SK-N-SH treated with all-trans-retinoic acid at 6 μM for 48 hours (cell line): ENCODE measurements around the gene PTRH2.
A peak's percentile ranks its signal among the peaks of the same experiment; 100 is the strongest.

Source experiments
- ATAC-seq: fragments of 200-7000 bp; cut with Tn5 transposase; 3 replicates; pipeline ENCODE4 v1.9.1; 2020; ENCODE audit warnings: mild to moderate bottlenecking, moderate library complexity
- BACH2 ChIP-seq: fragments of 250-450 bp; sonication (Bioruptor Pico); IDR thresholded peaks from 2 replicates; pipeline ENCODE4 v1.9.0; 2021; ENCODE audit warnings: mild to moderate bottlenecking, borderline replicate concordance
- CSDC2 ChIP-seq: fragments of 250-450 bp; sonication (Bioruptor Pico); IDR thresholded peaks from 2 replicates; pipeline ENCODE4 v1.5.0; 2020; ENCODE audit warnings: mild to moderate bottlenecking, moderate library complexity
- ESRRG ChIP-seq: fragments of 250-450 bp; sonication (Bioruptor Pico); IDR thresholded peaks from 2 replicates; pipeline ENCODE4 v1.6.1; 2021; ENCODE audit warnings: mild to moderate bottlenecking
- ISL1 ChIP-seq: fragments of 250-450 bp; sonication (Bioruptor Pico); IDR thresholded peaks from 2 replicates; pipeline ENCODE4 v2.1.2; 2022; ENCODE audit warnings: mild to moderate bottlenecking, moderate library complexity
- OSR1 ChIP-seq: fragments of 250-450 bp; sonication (Bioruptor Pico); IDR thresholded peaks from 2 replicates; pipeline ENCODE4 v1.8.0; 2022; ENCODE audit warnings: moderate library complexity, mild to moderate bottlenecking, inconsistent platforms
- PPARA ChIP-seq: fragments of 250-450 bp; sonication (Bioruptor Pico); IDR thresholded peaks from 2 replicates; pipeline ENCODE4 v1.5.0; 2020; ENCODE audit warnings: mild to moderate bottlenecking, borderline replicate concordance
- RARB ChIP-seq: fragments of 250-450 bp; sonication (Bioruptor Pico); IDR thresholded peaks from 2 replicates; pipeline ENCODE4 v1.8.0; 2021; ENCODE audit warnings: mild to moderate bottlenecking, moderate library complexity
- SNAI2 ChIP-seq: fragments of 250-450 bp; sonication (Bioruptor Pico); IDR thresholded peaks from 2 replicates; pipeline ENCODE4 v1.5.0; 2020; ENCODE audit warnings: mild to moderate bottlenecking, moderate library complexity
- TCF4 ChIP-seq: fragments of 250-450 bp; sonication (Bioruptor Pico); IDR thresholded peaks from 2 replicates; pipeline ENCODE4 v1.8.0; 2021; ENCODE audit warnings: mild to moderate bottlenecking, moderate library complexity, borderline replicate concordance
- ZC3H10 ChIP-seq: fragments of 250-450 bp; sonication (Bioruptor Pico); IDR thresholded peaks from 2 replicates; pipeline ENCODE4 v1.5.1; 2021; ENCODE audit warnings: mild to moderate bottlenecking, moderate library complexity
- ZFP3 ChIP-seq: fragments of 250-450 bp; sonication (Bioruptor Pico); IDR thresholded peaks from 2 replicates; pipeline ENCODE4 v1.5.0; 2020; ENCODE audit warnings: mild to moderate bottlenecking, moderate library complexity
- ZNF565 ChIP-seq: fragments of 450-650 bp; formaldehyde crosslinking; conservative IDR thresholded peaks from 2 replicates; pipeline ENCODE4 v1.5.0; 2020; ENCODE audit warnings: low read depth, mild to moderate bottlenecking, moderate library complexity
- ZNF70 ChIP-seq: fragments of 450-650 bp; formaldehyde crosslinking; IDR thresholded peaks from 2 replicates; pipeline ENCODE4 v1.5.0; 2020; ENCODE audit warnings: mild to moderate bottlenecking, moderate library complexity
- ZNF8 ChIP-seq: fragments of 450-650 bp; formaldehyde crosslinking; IDR thresholded peaks from 2 replicates; pipeline ENCODE4 v1.5.0; 2020; ENCODE audit warnings: mild to moderate bottlenecking, moderate library complexity
- TF ChIP-seq, protein P1 (sequence below): fragments of 250-450 bp; sonication (Bioruptor Pico); IDR thresholded peaks from 2 replicates; pipeline ENCODE4 v1.5.0; 2020; ENCODE audit warnings: mild to moderate bottlenecking, moderate library complexity
- TF ChIP-seq, protein P2 (sequence below): fragments of 250-450 bp; sonication (Bioruptor Pico); IDR thresholded peaks from 2 replicates; pipeline ENCODE4 v1.8.0; 2020; ENCODE audit warnings: mild to moderate bottlenecking, moderate library complexity, borderline replicate concordance
- TF ChIP-seq, protein P3 (sequence below): fragments of 250-450 bp; sonication (Bioruptor Pico); IDR thresholded peaks from 2 replicates; pipeline ENCODE4 v1.5.1; 2020; ENCODE audit warnings: low read depth, mild to moderate bottlenecking, moderate library complexity

Gene PTRH2

DNA sequence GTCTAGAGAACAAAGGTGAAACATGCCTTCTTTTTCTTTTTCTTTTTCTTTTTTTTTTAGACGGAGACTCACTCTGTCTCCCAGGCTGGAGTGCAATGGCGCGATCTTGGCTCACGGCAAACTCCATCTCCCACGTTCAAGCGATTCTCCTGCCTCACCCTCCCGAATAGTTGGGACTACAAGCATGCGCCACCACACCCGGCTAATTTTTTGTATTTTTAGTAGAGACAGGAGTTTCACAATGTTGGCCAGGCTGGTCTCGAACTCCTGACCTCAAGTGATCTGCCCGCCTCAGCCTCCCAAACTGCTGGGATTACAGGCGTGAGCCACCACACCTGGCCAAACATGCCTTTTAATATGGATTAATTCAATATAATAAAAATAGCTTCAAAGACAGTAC lies 47.8 kb upstream of the PTRH2 start:
- TF ChIP-seq ZFP3 (CRISPR knock-in tag), result peak; percentile 52; the same call in 1 of the 2 replicates
- peak; percentile 54; the same call in 1 of the 2 replicates for TF ChIP-seq ZC3H10 (CRISPR knock-in tag)
- TF ChIP-seq CSDC2 (CRISPR knock-in tag), result peak; percentile 94; the same call in 1 of the 2 replicates
- TF ChIP-seq OSR1 (CRISPR knock-in tag), result peak; percentile 84
- peak; percentile 21 for ATAC-seq

DNA sequence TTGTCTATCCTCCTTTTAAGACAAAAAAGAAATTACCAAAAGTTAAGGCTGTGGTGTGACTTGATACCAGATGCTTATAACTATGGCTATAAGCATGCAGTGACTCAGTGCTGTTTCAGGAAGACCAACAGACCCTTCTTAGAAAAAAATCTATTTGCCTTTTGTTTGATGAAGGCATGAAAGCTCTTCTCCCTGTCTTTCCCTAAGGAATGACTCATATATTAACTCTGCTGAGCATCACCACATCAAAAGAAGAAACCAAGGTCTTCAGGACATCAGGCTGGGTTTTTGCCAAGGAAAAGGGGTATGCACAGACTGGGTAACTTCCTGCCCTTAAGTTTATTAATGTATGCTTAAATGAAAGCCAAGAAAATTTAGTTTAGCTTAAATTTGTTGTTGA lies 47.3 kb upstream of the PTRH2 start:
- TF ChIP-seq, protein P1, sequence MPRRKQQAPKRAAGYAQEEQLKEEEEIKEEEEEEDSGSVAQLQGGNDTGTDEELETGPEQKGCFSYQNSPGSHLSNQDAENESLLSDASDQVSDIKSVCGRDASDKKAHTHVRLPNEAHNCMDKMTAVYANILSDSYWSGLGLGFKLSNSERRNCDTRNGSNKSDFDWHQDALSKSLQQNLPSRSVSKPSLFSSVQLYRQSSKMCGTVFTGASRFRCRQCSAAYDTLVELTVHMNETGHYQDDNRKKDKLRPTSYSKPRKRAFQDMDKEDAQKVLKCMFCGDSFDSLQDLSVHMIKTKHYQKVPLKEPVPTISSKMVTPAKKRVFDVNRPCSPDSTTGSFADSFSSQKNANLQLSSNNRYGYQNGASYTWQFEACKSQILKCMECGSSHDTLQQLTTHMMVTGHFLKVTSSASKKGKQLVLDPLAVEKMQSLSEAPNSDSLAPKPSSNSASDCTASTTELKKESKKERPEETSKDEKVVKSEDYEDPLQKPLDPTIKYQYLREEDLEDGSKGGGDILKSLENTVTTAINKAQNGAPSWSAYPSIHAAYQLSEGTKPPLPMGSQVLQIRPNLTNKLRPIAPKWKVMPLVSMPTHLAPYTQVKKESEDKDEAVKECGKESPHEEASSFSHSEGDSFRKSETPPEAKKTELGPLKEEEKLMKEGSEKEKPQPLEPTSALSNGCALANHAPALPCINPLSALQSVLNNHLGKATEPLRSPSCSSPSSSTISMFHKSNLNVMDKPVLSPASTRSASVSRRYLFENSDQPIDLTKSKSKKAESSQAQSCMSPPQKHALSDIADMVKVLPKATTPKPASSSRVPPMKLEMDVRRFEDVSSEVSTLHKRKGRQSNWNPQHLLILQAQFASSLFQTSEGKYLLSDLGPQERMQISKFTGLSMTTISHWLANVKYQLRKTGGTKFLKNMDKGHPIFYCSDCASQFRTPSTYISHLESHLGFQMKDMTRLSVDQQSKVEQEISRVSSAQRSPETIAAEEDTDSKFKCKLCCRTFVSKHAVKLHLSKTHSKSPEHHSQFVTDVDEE (CRISPR knock-in tag), result no peak
- TF ChIP-seq, protein P2, sequence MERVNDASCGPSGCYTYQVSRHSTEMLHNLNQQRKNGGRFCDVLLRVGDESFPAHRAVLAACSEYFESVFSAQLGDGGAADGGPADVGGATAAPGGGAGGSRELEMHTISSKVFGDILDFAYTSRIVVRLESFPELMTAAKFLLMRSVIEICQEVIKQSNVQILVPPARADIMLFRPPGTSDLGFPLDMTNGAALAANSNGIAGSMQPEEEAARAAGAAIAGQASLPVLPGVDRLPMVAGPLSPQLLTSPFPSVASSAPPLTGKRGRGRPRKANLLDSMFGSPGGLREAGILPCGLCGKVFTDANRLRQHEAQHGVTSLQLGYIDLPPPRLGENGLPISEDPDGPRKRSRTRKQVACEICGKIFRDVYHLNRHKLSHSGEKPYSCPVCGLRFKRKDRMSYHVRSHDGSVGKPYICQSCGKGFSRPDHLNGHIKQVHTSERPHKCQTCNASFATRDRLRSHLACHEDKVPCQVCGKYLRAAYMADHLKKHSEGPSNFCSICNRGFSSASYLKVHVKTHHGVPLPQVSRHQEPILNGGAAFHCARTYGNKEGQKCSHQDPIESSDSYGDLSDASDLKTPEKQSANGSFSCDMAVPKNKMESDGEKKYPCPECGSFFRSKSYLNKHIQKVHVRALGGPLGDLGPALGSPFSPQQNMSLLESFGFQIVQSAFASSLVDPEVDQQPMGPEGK (CRISPR knock-in tag), result peak; percentile 57; the same call in 1 of the 2 replicates
- TF ChIP-seq SNAI2 (no peak), ISL1 (CRISPR knock-in tag) (peak; percentile 83), ZNF565 (CRISPR knock-in tag) (peak; percentile 49; the same call in 1 of the 2 replicates), ZC3H10 (CRISPR knock-in tag) (peak; percentile 84), RARB (CRISPR knock-in tag) (peak; percentile 90; the same call in 1 of the 2 replicates)
- peak; percentile 78 for ATAC-seq

DNA sequence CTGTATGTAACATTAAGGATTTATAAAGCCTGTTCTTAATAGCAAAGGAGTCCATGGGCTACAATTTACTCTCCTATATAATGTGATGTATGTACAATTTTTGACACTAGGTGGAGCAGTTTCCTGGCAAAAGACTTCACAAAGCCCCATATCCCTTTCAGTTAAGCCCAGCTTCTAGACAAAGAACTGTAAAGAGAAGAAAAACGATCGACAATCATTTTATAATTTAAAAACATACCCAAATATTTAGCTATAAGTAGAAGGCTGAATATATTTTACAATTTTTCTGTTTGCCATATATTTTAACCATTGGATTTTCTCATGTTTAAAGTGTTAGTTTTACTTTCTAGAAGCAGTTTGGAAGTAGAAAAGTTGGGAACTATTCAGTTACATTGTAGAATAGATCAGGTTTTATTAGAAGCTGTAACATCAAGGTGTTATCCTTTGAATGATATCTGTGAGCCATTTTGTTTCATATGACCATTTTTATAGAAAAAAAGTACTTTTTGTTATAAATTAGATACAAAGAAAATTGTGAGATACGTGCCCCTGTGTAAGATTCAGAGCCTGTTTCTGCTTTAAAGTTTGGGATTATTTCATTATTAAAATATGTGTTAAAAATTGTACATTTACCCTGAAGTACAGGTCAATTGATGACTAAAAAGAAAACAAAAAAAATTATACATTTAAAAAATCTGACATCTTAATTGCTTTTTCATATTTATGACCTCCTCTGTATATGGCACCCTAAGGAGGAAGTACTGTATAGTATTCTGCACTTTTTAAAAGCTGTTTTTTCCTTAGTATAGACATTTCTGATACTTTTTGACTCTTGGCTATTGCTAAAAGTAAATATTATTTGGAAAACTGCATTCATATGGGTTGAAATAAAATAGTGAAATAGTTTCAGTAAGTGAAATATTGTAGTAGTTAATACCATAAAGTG lies 46.6 kb upstream of the PTRH2 start:
- no peak for TF ChIP-seq TCF4 (CRISPR knock-in tag)
- no peak for TF ChIP-seq PPARA (CRISPR knock-in tag)
- TF ChIP-seq ZNF565 (CRISPR knock-in tag), result no peak
- TF ChIP-seq SNAI2, result no peak
- no peak for TF ChIP-seq ESRRG
- TF ChIP-seq, protein P1 (CRISPR knock-in tag), result no peak
- no peak for TF ChIP-seq RARB (CRISPR knock-in tag)
- no peak for TF ChIP-seq ZNF8 (CRISPR knock-in tag)
- TF ChIP-seq ZC3H10 (CRISPR knock-in tag), result peak; percentile 34; the same call in 1 of the 2 replicates
- no peak for TF ChIP-seq BACH2 (CRISPR knock-in tag)
- TF ChIP-seq ZFP3 (CRISPR knock-in tag), result no peak
- TF ChIP-seq ISL1 (CRISPR knock-in tag), result peak; percentile 5; the same call in 1 of the 2 replicates
- no peak for TF ChIP-seq CSDC2 (CRISPR knock-in tag)
- TF ChIP-seq ZNF70 (CRISPR knock-in tag), result no peak
- TF ChIP-seq, protein P3, sequence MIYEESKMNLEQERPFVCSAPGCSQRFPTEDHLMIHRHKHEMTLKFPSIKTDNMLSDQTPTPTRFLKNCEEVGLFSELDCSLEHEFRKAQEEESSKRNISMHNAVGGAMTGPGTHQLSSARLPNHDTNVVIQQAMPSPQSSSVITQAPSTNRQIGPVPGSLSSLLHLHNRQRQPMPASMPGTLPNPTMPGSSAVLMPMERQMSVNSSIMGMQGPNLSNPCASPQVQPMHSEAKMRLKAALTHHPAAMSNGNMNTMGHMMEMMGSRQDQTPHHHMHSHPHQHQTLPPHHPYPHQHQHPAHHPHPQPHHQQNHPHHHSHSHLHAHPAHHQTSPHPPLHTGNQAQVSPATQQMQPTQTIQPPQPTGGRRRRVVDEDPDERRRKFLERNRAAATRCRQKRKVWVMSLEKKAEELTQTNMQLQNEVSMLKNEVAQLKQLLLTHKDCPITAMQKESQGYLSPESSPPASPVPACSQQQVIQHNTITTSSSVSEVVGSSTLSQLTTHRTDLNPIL (CRISPR knock-in tag), result peak; percentile 40; the same call in 1 of the 2 replicates
- ATAC-seq, result peak; percentile 79

DNA sequence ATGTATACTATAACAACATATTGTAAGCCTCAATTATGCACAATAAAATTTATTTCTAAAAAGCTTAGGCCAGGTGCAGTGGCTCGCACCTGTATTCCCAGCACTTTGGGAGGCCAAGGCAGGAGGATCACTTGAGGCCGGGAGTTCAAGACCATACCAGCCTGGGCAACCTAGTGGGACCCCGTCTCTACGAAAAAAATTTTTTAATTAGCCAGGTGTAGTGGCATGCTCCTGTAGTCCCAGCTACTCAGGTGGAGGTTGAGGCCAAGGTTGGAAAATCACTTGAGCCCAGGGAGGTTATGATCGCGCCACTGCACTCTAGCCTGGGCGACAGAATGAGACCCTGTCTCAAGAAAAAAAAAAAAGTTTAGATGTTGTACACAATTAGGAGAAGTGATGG lies 45.7 kb upstream of the PTRH2 start:
- no peak for ATAC-seq
- no peak for TF ChIP-seq PPARA (CRISPR knock-in tag)
- no peak for TF ChIP-seq ZC3H10 (CRISPR knock-in tag)
- TF ChIP-seq CSDC2 (CRISPR knock-in tag), result 0 out of 2 replicates have a peak, but pooled peaks have one; percentile 44
- TF ChIP-seq, all 23 proteins: peak for 1
